ENCODE measurements around the gene STON1. TPM values are rescaled to one million over a fixed set of nuclear protein-coding genes. Genes with fewer than 3 reads are reported as not detected.
"Not testable (repeated sequence)": the region's sequence is repeated elsewhere in the genome, so short reads cannot be mapped to it uniquely, and the experiment has no call there.

Gene STON1
- total RNA-seq, 1 donor from 2014 or later: 35.2 TPM

DNA sequence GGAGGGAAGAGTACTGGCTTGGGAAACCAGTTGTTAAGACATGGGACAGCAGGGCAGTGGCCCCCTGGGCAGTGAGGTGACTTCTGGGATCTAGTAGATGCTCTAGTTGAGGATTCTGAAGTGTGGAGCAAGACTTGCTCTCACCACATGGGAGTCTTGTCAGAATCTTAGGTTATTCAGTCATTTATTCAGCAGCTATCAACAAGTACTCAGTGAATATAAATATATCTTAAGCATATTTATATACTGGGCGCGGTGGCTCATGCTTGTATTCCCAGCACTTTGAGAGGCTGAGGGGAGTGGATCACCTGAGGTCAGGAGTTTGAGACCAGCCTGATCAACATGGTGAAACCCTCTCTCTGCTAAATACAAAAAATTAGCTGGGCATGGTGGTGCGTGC lies 20.0 kb downstream of the STON1 start:
- intact Hi-C loops (cut with DNase I): no loop called here
- Histone ChIP-seq H3K4me1 (peaks cover 9% of the 10 kb centered on the region), H3K27me3 (no peaks in the 10 kb centered on the region), H3K9me3 (no peaks in the 10 kb centered on the region), H3K27ac (no peak overlapping the region), H3K4me3 (no peak overlapping the region), H3K36me3 (no peaks in the 10 kb centered on the region)
- TF ChIP-seq, protein P1, sequence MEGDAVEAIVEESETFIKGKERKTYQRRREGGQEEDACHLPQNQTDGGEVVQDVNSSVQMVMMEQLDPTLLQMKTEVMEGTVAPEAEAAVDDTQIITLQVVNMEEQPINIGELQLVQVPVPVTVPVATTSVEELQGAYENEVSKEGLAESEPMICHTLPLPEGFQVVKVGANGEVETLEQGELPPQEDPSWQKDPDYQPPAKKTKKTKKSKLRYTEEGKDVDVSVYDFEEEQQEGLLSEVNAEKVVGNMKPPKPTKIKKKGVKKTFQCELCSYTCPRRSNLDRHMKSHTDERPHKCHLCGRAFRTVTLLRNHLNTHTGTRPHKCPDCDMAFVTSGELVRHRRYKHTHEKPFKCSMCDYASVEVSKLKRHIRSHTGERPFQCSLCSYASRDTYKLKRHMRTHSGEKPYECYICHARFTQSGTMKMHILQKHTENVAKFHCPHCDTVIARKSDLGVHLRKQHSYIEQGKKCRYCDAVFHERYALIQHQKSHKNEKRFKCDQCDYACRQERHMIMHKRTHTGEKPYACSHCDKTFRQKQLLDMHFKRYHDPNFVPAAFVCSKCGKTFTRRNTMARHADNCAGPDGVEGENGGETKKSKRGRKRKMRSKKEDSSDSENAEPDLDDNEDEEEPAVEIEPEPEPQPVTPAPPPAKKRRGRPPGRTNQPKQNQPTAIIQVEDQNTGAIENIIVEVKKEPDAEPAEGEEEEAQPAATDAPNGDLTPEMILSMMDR (IDR thresholded peaks at IDR 0.05): no peak
- DNase-seq (no peak), ATAC-seq (no peak)

DNA sequence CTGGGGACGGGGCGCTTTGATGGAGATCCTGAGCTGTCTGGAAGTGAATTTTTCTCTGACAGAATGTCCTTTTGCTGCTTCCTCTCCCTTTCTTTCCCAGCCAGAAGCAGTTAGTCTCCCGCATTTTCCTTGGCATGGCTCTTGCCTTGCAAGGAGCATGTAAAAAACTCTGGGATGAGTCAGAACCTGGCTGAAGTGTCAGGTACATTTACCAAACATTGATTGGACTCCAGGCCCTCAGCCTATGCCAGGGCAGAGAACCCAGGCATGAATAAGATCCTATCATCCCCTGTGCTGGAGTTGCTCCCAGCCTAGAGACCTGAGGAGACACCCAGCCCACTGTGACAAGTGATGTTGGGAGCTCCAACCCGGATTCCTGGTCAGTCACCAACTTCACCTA lies 21.6 kb downstream of the STON1 start:
- DNase-seq (no peak), ATAC-seq (no peak)
- no peaks in the 10 kb centered on the region for H3K36me3 ChIP-seq
- intact Hi-C loops (cut with DNase I): no loop called here
- no peaks in the 10 kb centered on the region for H3K9me3 ChIP-seq
- no peaks in the 10 kb centered on the region for H3K27me3 ChIP-seq
- peaks cover 9% of the 10 kb centered on the region for H3K4me1 ChIP-seq
- TF ChIP-seq, protein P1 (IDR thresholded peaks at IDR 0.05): no peak
- no peak overlapping the region for H3K27ac ChIP-seq
- no peak overlapping the region for H3K4me3 ChIP-seq

DNA sequence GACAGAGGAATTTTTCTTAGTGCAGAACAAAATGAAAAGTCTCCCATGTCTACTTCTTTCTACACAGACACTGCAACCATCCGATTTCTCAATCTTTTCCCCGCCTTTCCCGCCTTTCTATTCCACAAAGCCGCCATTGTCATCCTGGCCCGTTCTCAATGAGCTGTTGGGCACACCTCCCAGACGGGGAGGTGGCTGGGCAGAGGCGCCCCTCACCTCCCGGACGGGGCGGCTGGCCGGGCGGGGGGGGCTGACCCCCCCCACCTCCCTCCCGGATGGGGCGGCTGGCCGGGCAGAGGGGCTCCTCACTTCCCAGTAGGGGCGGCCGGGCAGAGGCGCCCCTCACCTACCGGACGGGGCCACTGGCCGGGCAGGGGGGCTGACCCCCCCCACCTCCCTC lies 25.1 kb downstream of the STON1 start:
- ATAC-seq; H3K36me3 ChIP-seq; H3K4me1 ChIP-seq; H3K9me3 ChIP-seq; intact Hi-C loops (cut with DNase I); H3K27ac ChIP-seq; H3K27me3 ChIP-seq; H3K4me3 ChIP-seq; DNase-seq: not testable (repeated sequence)

DNA sequence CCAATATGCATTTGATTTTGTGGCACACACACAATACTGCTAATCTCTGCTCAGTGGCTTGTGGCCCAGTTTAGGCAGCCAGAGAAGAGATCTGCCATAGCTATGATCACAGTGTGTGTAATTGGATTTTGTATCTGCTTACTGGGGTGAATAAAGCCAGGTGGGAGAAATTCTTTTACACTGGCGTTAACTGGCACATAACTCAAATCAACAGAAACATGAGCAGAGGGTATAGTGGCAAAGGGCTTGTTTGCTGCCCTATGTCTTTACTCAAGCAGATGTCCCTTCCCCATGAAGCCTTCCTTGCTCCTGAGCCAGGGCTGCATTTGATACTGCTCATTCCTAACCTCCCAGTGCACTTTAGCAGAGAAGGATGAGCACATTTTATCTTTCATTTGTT lies 28.5 kb downstream of the STON1 start:
- TF ChIP-seq, protein P1 (IDR thresholded peaks at IDR 0.05): no peak
- no peaks in the 10 kb centered on the region for H3K36me3 ChIP-seq
- intact Hi-C loops (cut with DNase I): no loop called here
- ATAC-seq: no peak
- no peaks in the 10 kb centered on the region for H3K27me3 ChIP-seq
- no peaks in the 10 kb centered on the region for H3K9me3 ChIP-seq
- no peak overlapping the region for H3K27ac ChIP-seq
- H3K4me3 ChIP-seq: no peak overlapping the region
- H3K4me1 ChIP-seq: no peaks in the 10 kb centered on the region
- DNase-seq: no peak

DNA sequence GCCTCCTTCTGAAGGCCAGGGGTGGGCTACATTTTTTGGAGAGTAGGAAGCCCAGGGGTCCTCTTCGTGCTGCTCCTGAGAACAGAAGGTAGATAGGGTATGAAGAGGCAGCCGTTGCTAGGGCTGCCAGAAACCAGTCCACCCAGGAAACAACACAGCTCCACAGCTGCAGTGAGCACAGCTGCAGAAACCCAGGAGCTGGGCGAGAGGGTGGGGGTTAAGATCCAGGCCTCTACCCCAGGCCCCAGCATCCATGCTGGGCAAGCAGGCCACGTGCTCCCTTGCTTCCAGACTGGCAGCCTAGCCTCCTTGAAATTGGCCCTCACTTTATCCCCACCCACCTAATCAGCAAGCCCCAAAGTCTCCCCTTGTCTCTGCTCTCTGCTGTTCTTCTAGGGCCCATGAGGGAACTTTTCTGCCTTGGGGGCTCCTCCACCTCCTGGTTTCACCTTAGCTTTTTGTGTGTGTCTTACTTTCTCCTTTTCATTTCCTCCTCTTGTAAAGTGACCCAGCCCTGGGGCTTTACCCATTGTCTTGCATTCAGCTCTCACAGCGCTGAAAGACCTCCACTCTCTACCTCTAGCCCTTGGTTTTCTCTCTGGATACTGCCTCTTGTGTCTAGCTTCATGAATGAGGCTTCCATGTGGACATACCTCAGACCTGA lies 30.7 kb downstream of the STON1 start:
- no peak for DNase-seq

DNA sequence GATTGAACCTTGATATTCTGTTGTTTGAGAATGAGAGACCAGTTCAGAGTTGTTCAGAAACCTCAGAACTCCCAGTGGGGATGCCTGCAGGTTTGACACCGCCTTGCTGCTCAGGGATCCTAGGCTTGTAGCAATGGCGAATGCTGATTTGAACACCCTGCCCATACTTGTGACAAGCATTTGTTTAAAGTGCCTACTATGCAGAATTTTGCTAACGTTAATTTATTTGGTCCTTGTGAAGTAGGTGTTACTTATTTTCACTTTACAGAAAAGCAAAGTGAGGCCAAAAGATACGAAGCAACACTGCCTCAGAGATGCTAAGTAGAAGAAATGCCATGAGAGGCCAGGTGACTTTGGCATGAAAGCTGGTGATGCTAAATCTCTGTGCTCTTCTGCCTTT lies 32.3 kb downstream of the STON1 start:
- ATAC-seq (no peak), DNase-seq (no peak)
- TF ChIP-seq, protein P1 (IDR thresholded peaks at IDR 0.05): no peak
- Histone ChIP-seq H3K27me3 (no peaks in the 10 kb centered on the region), H3K36me3 (no peaks in the 10 kb centered on the region), H3K9me3 (no peaks in the 10 kb centered on the region), H3K4me3 (no peak overlapping the region), H3K27ac (no peak overlapping the region), H3K4me1 (peaks cover 5% of the 10 kb centered on the region)
- intact Hi-C loops (cut with DNase I): no loop called here

More for the DNA sequence above, 30.7 kb downstream of the STON1 start:
- intact Hi-C loops (cut with DNase I): no loop called here
- TF ChIP-seq, protein P1 (IDR thresholded peaks at IDR 0.05): no peak
- no peak overlapping the region for H3K4me3 ChIP-seq
- peak; percentile 15 for ATAC-seq
- no peak overlapping the region for H3K27ac ChIP-seq
- no peaks in the 10 kb centered on the region for H3K9me3 ChIP-seq
- no peaks in the 10 kb centered on the region for H3K36me3 ChIP-seq
- no peaks in the 10 kb centered on the region for H3K4me1 ChIP-seq
- H3K27me3 ChIP-seq: no peaks in the 10 kb centered on the region
